GM15510 (cell line): ENCODE measurements around the gene DNAJA4.

Source experiments
- POLR2A ChIP-seq: IDR thresholded peaks from 3 replicates; pipeline ENCODE4 v1.6.1; 2011; ENCODE audit warnings: borderline replicate concordance; ENCODE audit not compliant: insufficient read length; ENCODE audit errors: extremely low read depth

The DNAJA4 gene

GRCh38 chr15:78236491-78236890 is 27.9 kb upstream of the DNAJA4 start:
- TF ChIP-seq POLR2A = no peak

DNA sequence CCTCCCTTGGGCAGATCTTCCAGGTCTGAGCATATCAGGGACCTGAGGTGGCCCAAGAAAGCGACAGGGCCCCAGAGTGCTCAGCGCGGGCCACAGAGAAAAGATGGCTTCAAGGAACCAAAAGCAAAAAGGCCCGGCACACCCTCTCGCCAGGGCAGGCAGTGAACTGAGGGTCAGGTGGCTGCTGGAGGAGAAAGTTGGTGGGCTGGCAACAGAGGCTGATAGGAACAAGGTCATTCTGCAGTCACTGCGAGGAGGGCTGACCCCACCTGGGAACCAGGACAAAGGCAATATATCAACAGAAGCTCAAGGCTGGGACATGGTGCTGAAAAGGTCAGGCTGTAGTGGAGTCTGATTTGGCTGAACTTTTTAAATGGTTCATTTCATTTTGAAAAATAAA is 27.2 kb upstream of the DNAJA4 start:
- TF ChIP-seq POLR2A = no peak

GRCh38 chr15:78239811-78240210 is 24.6 kb upstream of the DNAJA4 start:
- no peak for TF ChIP-seq POLR2A

GRCh38 chr15:78241017-78241416 is 23.3 kb upstream of the DNAJA4 start:
- no peak for TF ChIP-seq POLR2A

GRCh38 chr15:78242128-78242527 is 22.2 kb upstream of the DNAJA4 start:
- TF ChIP-seq POLR2A = no peak

GRCh38 chr15:78243058-78243457 is 21.3 kb upstream of the DNAJA4 start:
- TF ChIP-seq POLR2A = no peak

DNA sequence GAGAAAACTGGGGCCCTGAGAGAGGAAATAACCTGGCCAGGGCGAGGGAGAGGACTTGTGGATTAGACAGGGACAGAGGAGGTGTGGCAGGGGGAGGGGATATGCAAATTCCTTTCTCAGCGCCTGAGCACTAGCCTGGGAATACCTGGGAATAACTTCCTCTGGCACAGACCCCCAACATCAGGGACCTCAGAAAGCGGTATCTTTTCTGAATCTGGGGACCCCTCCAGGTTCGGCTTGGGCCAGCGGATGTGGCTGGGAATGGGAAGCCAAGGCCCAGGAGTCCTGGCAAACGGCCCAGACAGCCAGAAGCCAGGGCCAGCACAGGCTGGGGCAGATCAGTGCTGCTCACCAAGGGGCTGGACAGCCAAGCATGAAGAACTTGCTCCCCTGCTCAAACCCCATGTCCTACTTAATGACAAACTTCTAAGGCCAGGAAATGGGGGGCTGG is 20.8 kb upstream of the DNAJA4 start:
- no peak for TF ChIP-seq POLR2A

DNA sequence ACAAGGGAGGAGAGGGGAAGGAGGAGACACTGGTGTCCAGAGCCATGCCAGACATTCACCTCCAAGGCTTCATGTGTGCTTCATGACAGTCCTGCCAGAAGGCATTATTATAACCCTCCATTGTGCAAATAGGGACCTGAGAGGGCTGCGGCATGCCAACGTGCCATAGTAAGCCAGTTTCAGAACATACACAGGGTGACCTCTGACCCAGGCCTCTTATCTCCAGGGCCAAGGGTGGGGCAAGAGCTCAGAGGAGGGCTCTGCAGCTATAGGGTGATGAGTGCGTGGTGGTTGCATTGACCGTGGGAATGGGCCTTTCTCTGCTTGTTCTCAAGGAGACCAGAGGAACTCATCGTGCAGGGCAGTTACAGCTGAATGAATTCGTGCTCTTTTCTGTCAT is 20.3 kb upstream of the DNAJA4 start:
- TF ChIP-seq POLR2A = no peak

DNA sequence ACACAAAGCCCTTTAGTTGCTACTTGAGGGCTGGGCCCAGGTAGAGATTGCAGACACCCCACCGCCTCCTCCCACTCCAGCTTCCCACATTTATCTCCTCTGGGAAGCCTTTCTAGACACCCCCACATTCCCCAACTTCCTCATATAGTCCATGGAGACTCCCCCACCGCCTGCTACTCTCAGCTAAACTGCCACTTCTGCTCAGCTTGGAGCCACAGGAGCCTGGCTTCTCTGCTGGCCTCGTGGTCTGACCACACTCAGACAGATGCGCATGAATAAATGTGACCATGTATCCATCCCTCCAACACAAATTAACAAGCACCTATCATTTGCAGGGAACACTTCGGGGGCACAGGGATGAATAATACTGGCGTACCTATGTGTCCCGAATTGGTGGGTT is 19.5 kb upstream of the DNAJA4 start:
- no peak for TF ChIP-seq POLR2A

GRCh38 chr15:78247911-78248310 is 16.5 kb upstream of the DNAJA4 start:
- TF ChIP-seq POLR2A = no peak

- TF ChIP-seq POLR2A = no peak
These were observed 15.2 kb upstream of the DNAJA4 start for GRCh38 chr15:78249131-78249530.

DNA sequence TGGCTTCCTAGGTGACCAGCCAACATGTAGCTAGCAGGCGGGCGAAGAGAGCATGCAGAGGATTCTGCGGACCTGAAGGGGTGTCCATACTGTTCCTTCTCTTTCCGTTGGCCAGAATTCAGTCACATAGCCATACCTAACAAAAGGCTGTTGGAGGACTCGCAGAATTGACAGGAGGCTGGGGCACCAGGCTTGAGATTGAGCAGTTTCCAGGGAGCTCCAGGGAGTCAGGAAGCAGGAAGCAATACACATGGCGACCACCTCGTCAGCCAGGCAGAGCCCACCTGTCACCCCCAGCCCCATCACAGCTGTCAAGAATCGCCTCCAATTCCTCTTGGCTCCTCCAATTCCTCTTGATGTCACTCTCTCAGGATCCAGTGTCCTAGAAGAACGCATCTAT is 13.2 kb upstream of the DNAJA4 start:
- no peak for TF ChIP-seq POLR2A

DNA sequence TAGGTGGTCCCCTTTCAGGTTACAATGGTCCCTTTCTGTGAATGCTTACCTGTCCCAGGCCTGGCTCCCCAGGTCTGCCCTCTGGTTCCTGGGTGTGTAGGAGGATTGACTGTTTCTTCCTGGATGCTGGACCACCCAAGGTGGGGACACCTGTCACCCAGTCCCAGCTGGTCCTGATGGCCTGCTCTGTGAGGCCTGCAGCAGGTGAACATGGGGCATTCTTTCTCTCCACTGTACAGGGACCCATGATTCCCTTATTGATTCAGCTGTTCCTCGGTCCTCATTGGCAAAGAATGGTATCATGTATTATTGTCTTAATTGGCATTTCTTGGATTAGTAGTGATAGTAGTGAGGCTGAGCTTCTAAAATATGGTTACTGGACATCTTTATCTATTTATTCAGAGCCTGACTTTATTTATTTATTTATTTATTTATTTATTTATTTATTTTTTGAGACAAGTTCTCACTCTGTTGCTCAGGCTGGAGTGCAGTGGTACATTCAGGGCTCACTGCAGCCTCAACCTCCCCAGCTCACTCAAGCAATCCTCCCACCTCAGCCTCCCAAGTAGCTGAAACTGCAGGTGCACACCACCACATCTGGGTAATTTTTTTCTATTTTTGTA is 8.8 kb upstream of the DNAJA4 start:
- no peak for TF ChIP-seq POLR2A

GRCh38 chr15:78256044-78256437 is 8.3 kb upstream of the DNAJA4 start:
- no peak for TF ChIP-seq POLR2A

GRCh38 chr15:78257681-78258080 is 6.7 kb upstream of the DNAJA4 start:
- TF ChIP-seq POLR2A = no peak

DNA sequence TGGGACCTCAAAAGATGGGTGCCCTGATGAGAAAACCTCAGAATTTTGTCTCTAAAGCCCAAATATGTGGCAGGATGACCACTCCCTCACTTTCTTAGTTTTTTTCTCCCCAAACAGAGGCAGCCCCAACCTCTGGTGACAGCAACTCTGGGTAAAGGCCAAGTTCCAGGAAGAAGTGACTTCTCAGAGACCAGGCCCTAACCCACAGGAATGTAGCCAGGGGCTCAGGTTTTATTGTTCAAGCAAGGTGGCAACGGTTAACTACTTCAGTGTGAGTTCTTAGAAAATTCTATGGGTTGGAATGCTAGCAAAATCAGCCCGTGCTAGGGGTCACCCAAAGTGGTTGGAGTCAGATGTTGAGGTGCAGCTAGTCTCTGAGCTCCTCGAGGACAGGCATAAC is 5.1 kb upstream of the DNAJA4 start:
- no peak for TF ChIP-seq POLR2A

DNA sequence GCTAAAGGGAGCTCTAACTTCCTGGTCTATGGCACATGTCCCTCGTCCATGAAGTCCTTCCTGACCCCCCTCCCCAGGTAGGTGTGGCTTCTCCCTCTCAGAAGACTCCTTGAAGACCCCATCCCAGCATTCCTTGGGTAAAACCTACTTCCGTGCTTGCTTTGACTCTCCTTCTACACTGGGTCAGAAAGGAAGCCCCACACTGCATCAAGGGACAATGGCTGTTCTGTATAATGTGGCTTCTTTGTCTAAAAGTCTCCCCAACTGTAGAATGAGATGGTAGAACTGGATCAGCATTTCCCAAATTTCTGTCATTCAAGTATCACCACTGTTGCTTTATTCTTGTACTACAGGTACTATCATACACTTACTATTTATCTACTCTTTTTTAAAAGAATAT is 3.9 kb upstream of the DNAJA4 start:
- TF ChIP-seq POLR2A = no peak
